Fibroblast of villous mesenchyme (primary cell): ENCODE results near the gene GPX4. TPM values are rescaled to one million over a fixed set of nuclear protein-coding genes. Genes with fewer than 3 reads are reported as not detected.

Source experiments
- DNase-seq: peaks from one replicate; pipeline ENCODE4 v3.0.0-alpha.2; 2010; ENCODE audit warnings: low read depth
- H3K4me3 ChIP-seq: 2 replicates; pipeline ENCODE4 v1.5.1; 2011; ENCODE audit warnings: low read depth, mild to moderate bottlenecking, low read length
- CTCF ChIP-seq: IDR thresholded peaks from 2 replicates; pipeline ENCODE4 v1.5.1; 2012; ENCODE audit warnings: low read depth, mild to moderate bottlenecking, low read length; ENCODE audit not compliant: insufficient read depth
- total RNA-seq: library from RNA; depleted of rRNA; stranded (reverse); fragments of >200 nt; gene quantifications from 2 replicates; pipeline ENCODE4 v1.2.3, GENCODE V29; 2012

GPX4 gene
- total RNA-seq, 1 donor = 254 TPM

- peak; percentile 54 for DNase-seq
Measured at GRCh38 chr19:1106841-1107660, 3.3 kb downstream of the GPX4 start.

GRCh38 chr19:1107661-1108261 lies 4.0 kb downstream of the GPX4 start:
- H3K4me3 ChIP-seq = no peak overlapping the region
- TF ChIP-seq CTCF = no peak
- no peak for DNase-seq

More at GRCh38 chr19:1106841-1107660, 3.3 kb downstream of the GPX4 start:
- no peak overlapping the region for H3K4me3 ChIP-seq
- no peak for TF ChIP-seq CTCF

- DNase-seq = no peak
- H3K4me3 ChIP-seq = no peak overlapping the region
- TF ChIP-seq CTCF = no peak
Measured at GRCh38 chr19:1108291-1109031, 4.7 kb downstream of the GPX4 start.

DNA sequence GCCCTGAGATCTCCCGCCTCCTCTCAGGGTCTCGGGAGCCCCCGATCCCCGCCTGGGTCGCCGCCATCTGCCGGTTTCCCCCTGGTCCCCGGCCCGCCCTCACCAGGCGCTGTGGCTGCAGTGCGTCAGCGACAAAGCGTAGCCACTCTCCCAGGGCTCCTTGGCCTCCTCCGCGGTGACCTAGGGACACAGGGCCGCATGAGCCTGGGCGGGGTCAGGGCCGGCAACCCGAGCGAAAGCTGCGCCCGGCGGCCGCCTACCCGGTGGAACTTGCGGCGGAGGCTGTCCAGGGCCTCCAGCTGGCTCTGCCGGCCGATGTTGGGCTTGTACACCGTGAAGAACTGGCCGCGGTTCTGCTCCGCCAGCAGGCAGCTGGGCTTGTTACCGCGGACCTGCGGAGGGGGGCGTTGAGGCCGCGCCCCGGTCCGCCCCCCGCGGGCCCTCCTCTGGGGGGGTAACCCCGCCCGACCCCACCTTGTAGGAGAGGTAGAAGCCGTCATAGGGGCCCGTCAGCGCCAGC lies 5.3 kb downstream of the GPX4 start:
- no peak overlapping the region for H3K4me3 ChIP-seq
- TF ChIP-seq CTCF = no peak
- DNase-seq = no peak

DNA sequence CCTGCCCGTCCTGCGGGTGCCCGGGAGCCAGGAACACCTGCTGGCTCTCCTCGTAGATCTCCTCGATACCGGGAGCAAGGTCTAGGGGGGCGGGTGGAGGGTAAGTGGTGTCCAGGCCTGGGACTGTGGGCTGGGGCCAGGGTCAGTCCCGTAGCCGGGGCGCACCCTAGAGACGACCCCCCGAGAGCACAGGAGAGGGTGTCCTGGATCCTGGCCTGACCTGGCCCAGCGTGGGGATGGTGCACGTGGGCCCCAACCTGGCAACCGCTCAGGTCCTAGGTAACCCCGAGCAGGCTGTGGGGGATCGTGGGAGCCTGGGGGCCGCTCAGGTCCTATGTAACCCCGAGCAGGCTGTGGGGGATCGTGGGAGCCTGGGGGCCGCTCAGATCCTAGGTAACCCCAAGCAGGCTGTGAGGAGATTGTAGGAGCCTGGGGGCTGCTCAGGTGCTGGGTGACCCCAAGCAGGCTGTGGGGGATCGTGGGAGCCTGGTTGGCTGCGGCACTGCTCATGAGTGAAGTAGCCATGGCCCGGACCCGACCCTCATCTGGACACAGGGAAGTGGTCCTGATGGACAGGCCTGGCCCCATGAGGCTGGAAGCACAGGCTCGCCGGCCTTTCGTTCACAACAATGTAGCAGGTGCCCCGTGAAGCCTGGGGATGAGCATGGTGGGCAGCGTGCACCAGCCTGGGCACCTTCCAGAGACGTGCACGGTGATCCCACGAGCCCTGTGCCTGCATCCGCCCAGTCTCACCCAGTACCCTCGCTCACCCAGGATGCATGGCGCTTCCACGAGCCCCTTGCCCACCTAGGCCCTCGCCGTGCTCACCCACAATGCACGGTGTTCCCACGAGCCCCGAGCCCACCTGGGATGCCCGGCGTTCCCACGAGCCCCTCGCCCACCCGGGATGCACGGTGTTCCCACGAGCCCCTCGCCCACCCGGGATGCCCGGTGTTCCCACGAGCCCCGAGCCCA lies 6.2 kb downstream of the GPX4 start:
- H3K4me3 ChIP-seq = no peak overlapping the region
- no peak for TF ChIP-seq CTCF
- DNase-seq = no peak
